ENCODE data around the gene NUP98.

DNA sequence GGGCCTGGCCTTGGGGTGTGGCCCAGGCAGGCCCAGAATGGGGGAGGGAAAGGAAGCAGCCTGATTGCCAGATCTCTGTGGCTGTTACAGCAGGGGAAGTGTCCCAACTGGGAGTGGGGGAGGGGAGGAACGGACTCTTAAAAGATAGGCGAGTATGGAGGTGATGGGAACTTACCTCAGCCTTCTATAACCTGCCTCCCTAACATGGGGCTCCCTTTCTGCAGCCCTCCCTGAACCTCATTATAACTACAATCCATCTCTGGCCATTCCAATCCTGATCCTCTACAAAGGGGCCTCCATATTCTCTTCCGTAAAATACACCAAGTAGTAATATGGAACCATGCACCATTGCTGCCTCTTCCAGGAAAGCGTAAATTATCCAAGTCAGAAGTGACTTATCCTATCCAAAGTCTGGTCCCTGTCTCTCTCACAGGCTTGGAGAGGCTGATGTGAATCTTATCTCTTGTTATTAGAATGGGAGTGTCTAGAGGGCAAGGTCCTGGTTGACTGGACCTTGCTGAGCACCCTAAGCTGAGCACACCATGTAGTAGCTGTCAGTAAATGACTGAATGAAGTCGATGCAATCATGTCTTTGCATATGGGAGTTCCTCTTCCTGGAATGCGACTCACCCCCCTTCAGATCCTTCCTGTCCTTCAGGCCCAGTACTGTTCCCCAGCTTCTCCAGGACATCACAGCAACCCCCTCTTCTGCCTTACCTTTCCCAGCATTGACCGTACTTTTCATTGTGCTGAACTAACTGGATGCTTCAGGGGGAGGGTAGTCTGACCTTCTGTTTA, 37.5 kb upstream of the NUP98 start:
- TF ChIP-seq, protein P1, sequence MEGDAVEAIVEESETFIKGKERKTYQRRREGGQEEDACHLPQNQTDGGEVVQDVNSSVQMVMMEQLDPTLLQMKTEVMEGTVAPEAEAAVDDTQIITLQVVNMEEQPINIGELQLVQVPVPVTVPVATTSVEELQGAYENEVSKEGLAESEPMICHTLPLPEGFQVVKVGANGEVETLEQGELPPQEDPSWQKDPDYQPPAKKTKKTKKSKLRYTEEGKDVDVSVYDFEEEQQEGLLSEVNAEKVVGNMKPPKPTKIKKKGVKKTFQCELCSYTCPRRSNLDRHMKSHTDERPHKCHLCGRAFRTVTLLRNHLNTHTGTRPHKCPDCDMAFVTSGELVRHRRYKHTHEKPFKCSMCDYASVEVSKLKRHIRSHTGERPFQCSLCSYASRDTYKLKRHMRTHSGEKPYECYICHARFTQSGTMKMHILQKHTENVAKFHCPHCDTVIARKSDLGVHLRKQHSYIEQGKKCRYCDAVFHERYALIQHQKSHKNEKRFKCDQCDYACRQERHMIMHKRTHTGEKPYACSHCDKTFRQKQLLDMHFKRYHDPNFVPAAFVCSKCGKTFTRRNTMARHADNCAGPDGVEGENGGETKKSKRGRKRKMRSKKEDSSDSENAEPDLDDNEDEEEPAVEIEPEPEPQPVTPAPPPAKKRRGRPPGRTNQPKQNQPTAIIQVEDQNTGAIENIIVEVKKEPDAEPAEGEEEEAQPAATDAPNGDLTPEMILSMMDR (IDR thresholded peaks at IDR 0.05) = no peak
- no peak for TF ChIP-seq CHD2 (IDR thresholded peaks at IDR 0.05; ENCODE audit: low read length, partially characterized antibody)
- no peak for TF ChIP-seq EP300 (IDR thresholded peaks at IDR 0.05)
- TF ChIP-seq KDM1A (IDR thresholded peaks at IDR 0.05; ENCODE audit: low read depth) = no peak
- TF ChIP-seq, protein P2, sequence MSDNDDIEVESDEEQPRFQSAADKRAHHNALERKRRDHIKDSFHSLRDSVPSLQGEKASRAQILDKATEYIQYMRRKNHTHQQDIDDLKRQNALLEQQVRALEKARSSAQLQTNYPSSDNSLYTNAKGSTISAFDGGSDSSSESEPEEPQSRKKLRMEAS (IDR thresholded peaks at IDR 0.05) = no peak
- TF ChIP-seq RARB (CRISPR knock-in tag; IDR thresholded peaks at IDR 0.05) = no peak

Measured in A549 (cell line).